H9 (cell line): ENCODE data around the gene KAT2B. TPM values are rescaled to one million over a fixed set of nuclear protein-coding genes. Genes with fewer than 3 reads are reported as not detected.

Experiments used
- DNase-seq: peaks from one replicate; pipeline ENCODE4 v3.0.0-alpha.2; 2017
- H2AFZ ChIP-seq: one replicate; pipeline ENCODE4 v1.6.1; 2013; ENCODE audit warnings: mild to moderate bottlenecking, low read length, control low read depth, moderate library complexity
- H2AK5ac ChIP-seq: 2 replicates; pipeline ENCODE4 v1.6.1; 2013; ENCODE audit warnings: low read length, control low read depth, mixed read lengths; ENCODE audit not compliant: insufficient read length
- H2BK120ac ChIP-seq: one replicate; pipeline ENCODE4 v1.6.1; 2013; ENCODE audit warnings: low read depth, mild to moderate bottlenecking, low read length, control low read depth, inconsistent platforms; ENCODE audit not compliant: poor library complexity, severe bottlenecking
- H2BK12ac ChIP-seq: 2 replicates; pipeline ENCODE4 v1.6.1; 2013; ENCODE audit warnings: low read length, control low read depth, mixed read lengths, low read depth; ENCODE audit not compliant: insufficient read length
- H2BK15ac ChIP-seq: 2 replicates; pipeline ENCODE4 v1.6.1; 2013; ENCODE audit warnings: low read depth, low read length, control low read depth
- H2BK20ac ChIP-seq: one replicate; pipeline ENCODE4 v1.6.1; 2013; ENCODE audit warnings: low read depth, mild to moderate bottlenecking, low read length, control low read depth, inconsistent platforms; ENCODE audit not compliant: poor library complexity, severe bottlenecking
- H2BK5ac ChIP-seq: 2 replicates; pipeline ENCODE4 v1.6.1; 2013; ENCODE audit warnings: low read length, control low read depth, mixed read lengths; ENCODE audit not compliant: insufficient read length
- H3K14ac ChIP-seq: 2 replicates; pipeline ENCODE4 v1.6.1; 2013; ENCODE audit warnings: low read length, control low read depth; ENCODE audit not compliant: insufficient read depth
- H3K18ac ChIP-seq: 2 replicates; pipeline ENCODE4 v1.6.1; 2013; ENCODE audit warnings: low read depth, mild to moderate bottlenecking, mixed read lengths, low read length, control low read depth; ENCODE audit not compliant: insufficient read length
- H3K23ac ChIP-seq: 2 replicates; pipeline ENCODE4 v1.6.1; 2013; ENCODE audit warnings: low read length, control low read depth, mixed read lengths, low read depth; ENCODE audit not compliant: insufficient read length
- H3K23me2 ChIP-seq: 2 replicates; pipeline ENCODE4 v1.6.1; 2013; ENCODE audit warnings: low read depth, mild to moderate bottlenecking, mixed read lengths, low read length, control low read depth; ENCODE audit not compliant: insufficient read length, poor library complexity, severe bottlenecking
- H3K27ac ChIP-seq: 2 replicates; pipeline ENCODE4 v1.5.1; 2013; ENCODE audit warnings: low read length, control low read depth, mixed read lengths, low read depth; ENCODE audit not compliant: insufficient read length
- H3K27me3 ChIP-seq: 2 replicates; pipeline ENCODE4 v1.6.1; 2013; ENCODE audit warnings: low read length, control low read depth, inconsistent platforms; ENCODE audit not compliant: insufficient read depth
- H3K4ac ChIP-seq: 2 replicates; pipeline ENCODE4 v1.6.1; 2013; ENCODE audit warnings: low read depth, mild to moderate bottlenecking, control low read depth, inconsistent platforms, low read length, moderate library complexity
- H3K4me1 ChIP-seq: 2 replicates; pipeline ENCODE4 v1.6.1; 2013; ENCODE audit warnings: low read length, control low read depth, inconsistent platforms; ENCODE audit not compliant: insufficient read depth
- H3K4me2 ChIP-seq: 2 replicates; pipeline ENCODE4 v1.6.1; 2013; ENCODE audit warnings: low read length, control low read depth, mixed read lengths; ENCODE audit not compliant: insufficient read length, insufficient read depth
- H3K56ac ChIP-seq: 2 replicates; pipeline ENCODE4 v1.6.1; 2013; ENCODE audit warnings: low read depth, mild to moderate bottlenecking, mixed read lengths, low read length, control low read depth; ENCODE audit not compliant: insufficient read length
- H3K79me1 ChIP-seq: 2 replicates; pipeline ENCODE4 v1.6.1; 2013; ENCODE audit warnings: low read depth, mild to moderate bottlenecking, moderate library complexity, low read length, control low read depth, inconsistent platforms; ENCODE audit not compliant: insufficient read depth, poor library complexity, severe bottlenecking
- H3K79me2 ChIP-seq: 2 replicates; pipeline ENCODE4 v1.6.1; 2013; ENCODE audit warnings: low read length, control low read depth, inconsistent platforms; ENCODE audit not compliant: insufficient read depth
- H3K9ac ChIP-seq: 2 replicates; pipeline ENCODE4 v1.6.1; 2013; ENCODE audit warnings: low read length, control low read depth, mixed read lengths; ENCODE audit not compliant: insufficient read length; ENCODE audit errors: extremely low read depth
- H3K9me3 ChIP-seq: one replicate; pipeline ENCODE4 v1.6.1; 2013; ENCODE audit warnings: low read depth, low read length, inconsistent platforms; ENCODE audit not compliant: control insufficient read depth
- H3T11ph ChIP-seq: one replicate; pipeline ENCODE4 v1.6.1; 2013; ENCODE audit warnings: mild to moderate bottlenecking, low read length, control low read depth, inconsistent platforms
- H4K20me1 ChIP-seq: one replicate; pipeline ENCODE4 v1.6.1; 2013; ENCODE audit not compliant: control insufficient read depth, insufficient read length, insufficient read depth
- H4K5ac ChIP-seq: 2 replicates; pipeline ENCODE4 v1.6.1; 2013; ENCODE audit warnings: low read depth, mild to moderate bottlenecking, mixed read lengths, low read length, control low read depth; ENCODE audit not compliant: insufficient read length
- H4K8ac ChIP-seq: replicated peaks from 2 replicates; pipeline ENCODE4 v1.6.1; 2013; ENCODE audit warnings: low read length, control low read depth, mixed read lengths, low read depth; ENCODE audit not compliant: insufficient read length
- H4K91ac ChIP-seq: 2 replicates; pipeline ENCODE4 v1.6.1; 2013; ENCODE audit warnings: low read depth, mild to moderate bottlenecking, moderate library complexity, mixed read lengths, low read length, control low read depth; ENCODE audit not compliant: insufficient read length
- H3K27ac Mint-ChIP-seq, 3 experiments: 2 replicates in 2 of 3; 3 replicates in 1 of 3; pipeline ENCODE4 v1.8.0; 2020 to 2021; ENCODE audit warnings: mixed read lengths in 3 of 3, mild to moderate bottlenecking in 1 of 3, moderate library complexity in 1 of 3
- H3K27me3 Mint-ChIP-seq: 2 replicates; pipeline ENCODE4 v1.8.0; 2021; ENCODE audit warnings: low read depth, mild to moderate bottlenecking, moderate library complexity, mixed read lengths
- H3K36me3 Mint-ChIP-seq, 3 experiments: 2 replicates in 2 of 3; 3 replicates in 1 of 3; pipeline ENCODE4 v1.8.0; 2020 to 2021; ENCODE audit warnings: low read depth in 3 of 3, mixed read lengths in 3 of 3; ENCODE audit not compliant: insufficient read depth in 1 of 3
- H3K4me1 Mint-ChIP-seq, 2 experiments: 2 replicates each; pipeline ENCODE4 v1.8.0; 2020; ENCODE audit warnings: mixed read lengths in 2 of 2
- H3K4me3 Mint-ChIP-seq, 2 experiments: 2 replicates in 1 of 2; 3 replicates in 1 of 2; pipeline ENCODE4 v1.8.0; 2020 to 2021; ENCODE audit warnings: mild to moderate bottlenecking in 2 of 2, mixed read lengths in 2 of 2, moderate library complexity in 1 of 2
- H3K9me3 Mint-ChIP-seq, 2 experiments: 2 replicates in 1 of 2; 3 replicates in 1 of 2; pipeline ENCODE4 v1.8.0; 2020; ENCODE audit warnings: mild to moderate bottlenecking in 2 of 2, mixed read lengths in 2 of 2, moderate library complexity in 1 of 2
- CTCF ChIP-seq: fragments of 200-600 bp; sonication (generic); conservative IDR thresholded peaks from 3 replicates; pipeline ENCODE4 v1.8.0; 2021; ENCODE audit warnings: antibody characterized with exemption, mild to moderate bottlenecking
- WGBS: extraction: QIAGEN DNeasy Blood & Tissue Kit; methylation state at CpG from one replicate; pipeline ENCODE4 v1.1.7; 2013; ENCODE audit warnings: missing lambda C conversion rate, low lambda C conversion rate, mixed read lengths; ENCODE audit not compliant: insufficient read length; ENCODE audit errors: extremely low coverage; 5-methylcytosine and 5-hydroxymethylcytosine counted together
- total RNA-seq: library from RNA; stranded (reverse); gene quantifications from 2 replicates; pipeline ENCODE4 v1.2.1, GENCODE V29; 2021

Gene KAT2B
- total RNA-seq, 1 experiment from 2014 or later: 6.3 TPM

DNA sequence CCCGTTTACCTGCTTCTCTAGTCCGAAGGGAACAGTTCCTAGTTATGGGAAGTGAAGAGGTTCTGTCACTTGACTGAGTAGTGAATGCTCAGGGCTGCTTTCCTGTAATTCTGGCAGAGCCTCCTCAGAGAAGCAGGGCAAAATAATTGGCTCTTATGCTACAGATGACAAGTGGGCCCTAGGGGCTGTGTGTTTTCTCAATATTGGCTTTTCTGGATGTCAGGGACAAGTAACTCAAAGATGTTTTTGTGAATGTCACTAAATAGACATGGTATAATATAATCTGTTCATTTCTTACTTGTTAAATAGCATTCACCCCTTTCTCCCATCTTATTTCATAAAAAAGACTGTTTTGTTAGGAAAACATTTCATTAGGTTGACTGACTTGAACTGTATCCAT, 105.6 kb downstream of the KAT2B start:
- Histone ChIP-seq H4K20me1 (no peaks in the 10 kb centered on the region), H4K91ac (no peak overlapping the region), H3K23me2 (no peaks in the 10 kb centered on the region), H2BK5ac (no peak overlapping the region), H2BK20ac (no peak overlapping the region), H3T11ph (no peak overlapping the region), H3K4me2 (no peak overlapping the region), H2BK120ac (no peak overlapping the region), H4K8ac (no peak overlapping the region), H3K14ac (no peak overlapping the region), H2AFZ (no peak overlapping the region), H4K5ac (no peak overlapping the region), H3K4ac (no peak overlapping the region), H3K4me1 (0 out of 2 replicates have a peak, but pooled peaks cover 2% of the 10 kb centered on the region), H3K18ac (no peak overlapping the region), H2AK5ac (no peak overlapping the region), H3K9ac (no peak overlapping the region), H3K9me3 (no peaks in the 10 kb centered on the region), H2BK12ac (no peak overlapping the region), H3K27me3 (no peaks in the 10 kb centered on the region), H3K56ac (no peak overlapping the region), H3K79me2 (no peaks in the 10 kb centered on the region), H2BK15ac (no peak overlapping the region), H3K79me1 (no peaks in the 10 kb centered on the region), H3K27ac (no peak overlapping the region), H3K23ac (no peak overlapping the region)
- no peaks in the 10 kb centered on the region for H3K27me3 Mint-ChIP-seq
- no peak overlapping the region for H3K4me3 Mint-ChIP-seq
- TF ChIP-seq CTCF: no peak
- peaks cover 0 to 8% (median 2%) of the 10 kb centered on the region in 3 experiments; a peak in 2 of 7 replicates for H3K36me3 Mint-ChIP-seq
- no peaks in the 10 kb centered on the region; a peak in 1 of 5 replicates for H3K9me3 Mint-ChIP-seq
- DNase-seq: no peak
- H3K4me1 Mint-ChIP-seq: peaks cover 14 to 18% of the 10 kb centered on the region in 2 experiments
- whole genome bisulfite sequencing: no CpG with 5 or more reads among the region's 2 CpGs
- no peak overlapping the region for H3K27ac Mint-ChIP-seq
